Bronchial epithelial cell (primary cell): ENCODE results near the gene LY6G6D. TPM values are rescaled to one million over a fixed set of nuclear protein-coding genes. Genes with fewer than 3 reads are reported as not detected.

ENCODE experiments used
- DNase-seq: peaks from one replicate; pipeline ENCODE4 v3.0.0-alpha.2; 2010; ENCODE audit warnings: low read depth
- FAIRE-seq: peaks from 2 replicates; lab custom pipeline; 2011; peaks lifted over from hg19 to GRCh38; lab: Jason Lieb, UNC
- H3K27me3 ChIP-seq: 2 replicates; pipeline ENCODE4 v1.5.1; 2011; ENCODE audit warnings: low read length; ENCODE audit not compliant: control insufficient read depth, insufficient read depth
- H3K36me3 ChIP-seq: 2 replicates; pipeline ENCODE4 v1.5.1; 2011; ENCODE audit warnings: low read length; ENCODE audit not compliant: control insufficient read depth, insufficient read depth
- H3K4me3 ChIP-seq: 2 replicates; pipeline ENCODE4 v1.5.1; 2011; ENCODE audit warnings: mild to moderate bottlenecking, low read depth, low read length, control low read depth
- CTCF ChIP-seq: IDR thresholded peaks from 2 replicates; pipeline ENCODE4 v1.5.1; 2011; ENCODE audit warnings: mild to moderate bottlenecking, moderate library complexity, low read length, control low read depth, inconsistent platforms; ENCODE audit not compliant: insufficient read depth, severe bottlenecking
- total RNA-seq: library from RNA; depleted of rRNA; stranded (reverse); fragments of >200 nt; gene quantifications from 2 replicates; pipeline ENCODE4 v1.2.1, GENCODE V29; 2014

The LY6G6D gene
- total RNA-seq, 1 donor from 2014 or later, result not detected

- FAIRE-seq (no peak), DNase-seq (no peak)
- peaks cover 4% of the 10 kb centered on the region for H3K36me3 ChIP-seq
- no peak overlapping the region for H3K4me3 ChIP-seq
- H3K27me3 ChIP-seq, result no peaks in the 10 kb centered on the region
- TF ChIP-seq CTCF, result no peak
These were observed 14.3 kb upstream of the LY6G6D start for GRCh38 chr6:31700740-31701401.

GRCh38 chr6:31701666-31702404 is 13.3 kb upstream of the LY6G6D start:
- Histone ChIP-seq H3K36me3 (peaks cover 2% of the 10 kb centered on the region), H3K4me3 (peak overlapping the region; percentile 88), H3K27me3 (no peaks in the 10 kb centered on the region)
- FAIRE-seq (no peak), DNase-seq (no peak)
- TF ChIP-seq CTCF, result no peak

GRCh38 chr6:31702405-31702818 is 12.7 kb upstream of the LY6G6D start:
- TF ChIP-seq CTCF, result no peak
- H3K27me3 ChIP-seq, result no peaks in the 10 kb centered on the region
- H3K4me3 ChIP-seq, result peak overlapping the region; percentile 88
- H3K36me3 ChIP-seq, result peaks cover 1% of the 10 kb centered on the region
- FAIRE-seq (no peak), DNase-seq (no peak)

GRCh38 chr6:31702819-31703716 is 12.1 kb upstream of the LY6G6D start, which contains the start of gene ABHD16A:
Gene ABHD16A, minus strand, starts transcription at chr6:31703324. Its CDS starts 43 bp downstream, at chr6:31703281.
- peak; percentile 95 for DNase-seq
- Histone ChIP-seq H3K36me3 (peaks cover 1% of the 10 kb centered on the region), H3K27me3 (no peaks in the 10 kb centered on the region), H3K4me3 (peak within 1 kb of the TSS; percentile 88)
- TF ChIP-seq CTCF, result peak; percentile 16
- no peak for FAIRE-seq

GRCh38 chr6:31705931-31706330 is 9.2 kb upstream of the LY6G6D start:
- DNase-seq (no peak), FAIRE-seq (no peak)
- Histone ChIP-seq H3K27me3 (no peaks in the 10 kb centered on the region), H3K36me3 (peaks cover under 1% of the 10 kb centered on the region), H3K4me3 (no peak overlapping the region)
- TF ChIP-seq CTCF, result no peak
